Neural progenitor cell (in vitro differentiated cells): ENCODE data around the gene SMPD1. TPM values are rescaled to one million over a fixed set of nuclear protein-coding genes. Genes with fewer than 3 reads are reported as not detected.

Experiments used
- DNase-seq: peaks from one replicate; pipeline ENCODE4 v3.0.0-alpha.2; 2016; ENCODE audit warnings: low spot score
- H2AFZ ChIP-seq: fragments of 200-600 bp; sonication (generic); replicated peaks from 2 replicates; pipeline ENCODE4 v1.6.1; 2016; ENCODE audit warnings: antibody characterized with exemption
- H3F3A ChIP-seq: fragments of 200-600 bp; sonication (generic); 2 replicates; pipeline ENCODE4 v1.6.1; 2016; ENCODE audit warnings: antibody characterized with exemption, low read depth
- H3K27ac ChIP-seq: fragments of 200-600 bp; sonication (generic); 2 replicates; pipeline ENCODE4 v1.5.1; 2016; ENCODE audit warnings: mild to moderate bottlenecking
- H3K27me3 ChIP-seq: fragments of 200-600 bp; sonication (generic); 2 replicates; pipeline ENCODE4 v1.6.1; 2016; ENCODE audit warnings: mild to moderate bottlenecking, moderate library complexity
- H3K36me3 ChIP-seq: fragments of 200-600 bp; sonication (generic); 2 replicates; pipeline ENCODE4 v1.5.1; 2016
- H3K4me1 ChIP-seq: fragments of 200-600 bp; sonication (generic); 2 replicates; pipeline ENCODE4 v1.6.1; 2016; ENCODE audit warnings: mixed run types
- H3K4me2 ChIP-seq: fragments of 200-600 bp; sonication (generic); 2 replicates; pipeline ENCODE4 v1.6.1; 2016
- H3K4me3 ChIP-seq: fragments of 200-600 bp; sonication (generic); 2 replicates; pipeline ENCODE4 v1.5.1; 2016
- H3K79me2 ChIP-seq: fragments of 200-600 bp; sonication (generic); 2 replicates; pipeline ENCODE4 v1.6.1; 2016; ENCODE audit warnings: low read depth
- H3K9ac ChIP-seq: fragments of 200-600 bp; sonication (generic); 2 replicates; pipeline ENCODE4 v1.6.1; 2016
- H3K9me3 ChIP-seq: fragments of 200-600 bp; sonication (generic); 2 replicates; pipeline ENCODE4 v1.5.1; 2016; ENCODE audit warnings: low read depth
- H4K20me1 ChIP-seq: fragments of 200-600 bp; sonication (generic); 2 replicates; pipeline ENCODE4 v1.6.1; 2016; ENCODE audit warnings: low read depth
- H3K27ac Mint-ChIP-seq: 3 replicates; pipeline ENCODE4 v1.8.0; 2021; ENCODE audit warnings: mixed read lengths
- H3K27me3 Mint-ChIP-seq: 2 replicates; pipeline ENCODE4 v1.8.0; 2022; ENCODE audit warnings: low read depth, mild to moderate bottlenecking, inconsistent platforms, moderate library complexity, mixed read lengths; ENCODE audit not compliant: insufficient read depth
- H3K36me3 Mint-ChIP-seq: 3 replicates; pipeline ENCODE4 v1.8.0; 2021; ENCODE audit warnings: mixed read lengths
- H3K4me1 Mint-ChIP-seq: 3 replicates; pipeline ENCODE4 v1.8.0; 2021; ENCODE audit warnings: mixed read lengths
- H3K4me3 Mint-ChIP-seq: 3 replicates; pipeline ENCODE4 v1.8.0; 2021; ENCODE audit warnings: mild to moderate bottlenecking, moderate library complexity, mixed read lengths
- H3K9me3 Mint-ChIP-seq: 3 replicates; pipeline ENCODE4 v1.8.0; 2020; ENCODE audit warnings: mixed read lengths
- CTCF ChIP-seq: fragments of 200-600 bp; sonication (generic); IDR thresholded peaks from 2 replicates; pipeline ENCODE4 v1.5.1; 2017; ENCODE audit warnings: antibody characterized with exemption, mild to moderate bottlenecking
- EZH2 ChIP-seq: fragments of 200-600 bp; sonication (generic); IDR thresholded peaks from 2 replicates; pipeline ENCODE4 v1.6.1; 2017; ENCODE audit warnings: antibody characterized with exemption, mild to moderate bottlenecking, moderate library complexity
- EZH2phosphoT487 ChIP-seq: fragments of 200-600 bp; sonication (generic); IDR thresholded peaks from 2 replicates; pipeline ENCODE4 v1.6.1; 2017; ENCODE audit warnings: antibody characterized with exemption
- total RNA-seq: library from RNA; depleted of rRNA; stranded (reverse); fragments of >200 nt; gene quantifications from 2 replicates; pipeline ENCODE4 v1.2.3, GENCODE V29; 2015; ENCODE audit warnings: low replicate concordance

The SMPD1 gene
- total RNA-seq, 1 donor from 2014 or later = 11.3 TPM

DNA sequence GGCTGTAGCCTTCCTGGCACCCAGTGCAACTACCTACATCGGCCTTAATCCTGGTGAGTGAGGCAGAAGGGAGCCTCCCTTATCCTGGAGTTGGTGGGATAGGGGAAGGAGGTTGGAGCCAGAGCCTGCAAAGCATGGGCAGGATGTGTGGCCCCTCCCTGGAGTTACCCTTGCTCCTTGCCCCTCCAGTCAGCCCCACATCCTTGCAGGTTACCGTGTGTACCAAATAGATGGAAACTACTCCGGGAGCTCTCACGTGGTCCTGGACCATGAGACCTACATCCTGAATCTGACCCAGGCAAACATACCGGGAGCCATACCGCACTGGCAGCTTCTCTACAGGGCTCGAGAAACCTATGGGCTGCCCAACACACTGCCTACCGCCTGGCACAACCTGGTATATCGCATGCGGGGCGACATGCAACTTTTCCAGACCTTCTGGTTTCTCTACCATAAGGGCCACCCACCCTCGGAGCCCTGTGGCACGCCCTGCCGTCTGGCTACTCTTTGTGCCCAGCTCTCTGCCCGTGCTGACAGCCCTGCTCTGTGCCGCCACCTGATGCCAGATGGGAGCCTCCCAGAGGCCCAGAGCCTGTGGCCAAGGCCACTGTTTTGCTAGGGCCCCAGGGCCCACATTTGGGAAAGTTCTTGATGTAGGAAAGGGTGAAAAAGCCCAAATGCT lies 3.9 kb downstream of the SMPD1 start:
- no peak for DNase-seq
- peaks cover 8% of the 10 kb centered on the region for H3K27me3 Mint-ChIP-seq
- H3K4me2 ChIP-seq = no peak overlapping the region
- H3K36me3 Mint-ChIP-seq = peaks cover 16% of the 10 kb centered on the region
- H3K4me1 Mint-ChIP-seq = peaks cover 33% of the 10 kb centered on the region
- no peaks in the 10 kb centered on the region for H3K9me3 Mint-ChIP-seq
- H2AFZ ChIP-seq = no peak overlapping the region
- no peaks in the 10 kb centered on the region for H4K20me1 ChIP-seq
- no peak overlapping the region for H3K9ac ChIP-seq
- H3F3A ChIP-seq = peaks cover 19% of the 10 kb centered on the region
- no peaks in the 10 kb centered on the region for H3K79me2 ChIP-seq
- H3K9me3 ChIP-seq = no peaks in the 10 kb centered on the region
- H3K36me3 ChIP-seq = no peaks in the 10 kb centered on the region
- no peak overlapping the region for H3K4me3 Mint-ChIP-seq
- H3K27ac Mint-ChIP-seq = no peak overlapping the region
- peaks cover 11% of the 10 kb centered on the region for H3K4me1 ChIP-seq
- TF ChIP-seq CTCF = no peak
- TF ChIP-seq EZH2phosphoT487 = no peak
- no peak for TF ChIP-seq EZH2
- no peaks in the 10 kb centered on the region for H3K27me3 ChIP-seq
- no peak overlapping the region for H3K4me3 ChIP-seq
- no peak overlapping the region for H3K27ac ChIP-seq

DNA sequence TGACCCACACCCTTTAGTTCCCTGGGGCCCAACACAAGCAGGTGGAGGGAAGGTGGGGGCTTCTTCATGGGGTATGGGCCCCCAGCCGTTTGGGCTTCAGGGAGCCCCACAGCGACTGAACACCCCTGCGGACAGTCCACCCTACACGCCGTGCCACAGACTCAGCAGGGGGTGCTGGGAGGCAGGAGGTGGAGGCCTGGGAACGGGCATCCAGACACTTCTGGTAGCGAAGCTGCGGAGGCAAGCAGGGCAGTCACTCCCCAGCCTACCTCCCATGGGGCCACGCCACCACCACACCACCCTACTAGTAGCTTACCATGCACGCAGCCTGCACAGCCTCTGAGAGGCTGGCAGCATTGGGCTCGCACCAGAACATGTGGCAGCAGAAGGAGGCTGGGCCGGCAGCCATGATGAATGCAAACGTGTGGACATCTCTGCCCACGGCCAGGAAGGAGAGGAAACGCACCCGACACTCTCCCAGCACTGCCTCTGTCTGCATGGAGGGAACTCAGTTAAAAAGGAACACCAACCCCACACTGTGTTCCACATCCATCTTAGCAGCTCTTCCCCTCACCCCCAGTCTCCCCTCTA lies 5.3 kb downstream of the SMPD1 start:
- peaks cover 5% of the 10 kb centered on the region for H3F3A ChIP-seq
- peaks cover 5% of the 10 kb centered on the region for H3K4me1 ChIP-seq
- H2AFZ ChIP-seq = no peak overlapping the region
- TF ChIP-seq EZH2 = no peak
- TF ChIP-seq CTCF = no peak
- TF ChIP-seq EZH2phosphoT487 = no peak
- Mint-ChIP-seq H3K9me3 (no peaks in the 10 kb centered on the region), H3K4me3 (no peak overlapping the region), H3K27me3 (peaks cover 5% of the 10 kb centered on the region), H3K4me1 (peaks cover 32% of the 10 kb centered on the region), H3K36me3 (peaks cover 27% of the 10 kb centered on the region), H3K27ac (no peak overlapping the region)
- no peaks in the 10 kb centered on the region for H3K36me3 ChIP-seq
- no peak overlapping the region for H3K9ac ChIP-seq
- no peaks in the 10 kb centered on the region for H3K9me3 ChIP-seq
- no peak overlapping the region for H3K27ac ChIP-seq
- no peaks in the 10 kb centered on the region for H3K79me2 ChIP-seq
- no peak overlapping the region for H3K4me2 ChIP-seq
- no peak overlapping the region for H3K4me3 ChIP-seq
- H3K27me3 ChIP-seq = no peaks in the 10 kb centered on the region
- no peak for DNase-seq
- H4K20me1 ChIP-seq = no peaks in the 10 kb centered on the region

GRCh38 chr11:6397156-6397555 lies 6.9 kb downstream of the SMPD1 start:
- Mint-ChIP-seq H3K36me3 (peaks cover 33% of the 10 kb centered on the region), H3K9me3 (no peaks in the 10 kb centered on the region), H3K4me3 (no peak overlapping the region), H3K4me1 (peaks cover 28% of the 10 kb centered on the region), H3K27me3 (peaks cover 5% of the 10 kb centered on the region), H3K27ac (no peak overlapping the region)
- Histone ChIP-seq H3K79me2 (no peaks in the 10 kb centered on the region), H3K36me3 (no peaks in the 10 kb centered on the region), H3K4me2 (no peak overlapping the region), H3F3A (no peaks in the 10 kb centered on the region), H3K27me3 (no peaks in the 10 kb centered on the region), H3K9me3 (no peaks in the 10 kb centered on the region), H4K20me1 (no peaks in the 10 kb centered on the region), H3K27ac (no peak overlapping the region), H3K4me1 (no peaks in the 10 kb centered on the region), H3K9ac (no peak overlapping the region), H2AFZ (no peak overlapping the region), H3K4me3 (no peak overlapping the region)
- TF ChIP-seq CTCF (no peak), EZH2phosphoT487 (no peak), EZH2 (no peak)
- DNase-seq = no peak
